ENCODE results near the gene SLC4A1.

GRCh38 chr17:44281570-44281969 is 13.6 kb upstream of the SLC4A1 start:
- no peak for TF ChIP-seq CTCF (IDR thresholded peaks at IDR 0.05)
- no peak for TF ChIP-seq POLR2A (IDR thresholded peaks at IDR 0.05)

Measured in heart left ventricle (tissue), 13 donors.